CD8-positive, alpha-beta memory T cell (primary cell): ENCODE results near the gene CD68. TPM values are rescaled to one million over a fixed set of nuclear protein-coding genes. Genes with fewer than 3 reads are reported as not detected.

Source experiments
- CTCF ChIA-PET: fragments of 350-600 bp; sonication (Branson Sonifier 250); formaldehyde crosslinking; loops from one replicate; lab custom pipeline; 2021; ENCODE audit warnings: antibody characterized with exemption; lab: Charles Lee
- POLR2A ChIA-PET: fragments of 350-600 bp; sonication (Branson Sonifier 250); formaldehyde crosslinking; loops from one replicate; lab custom pipeline; 2021; ENCODE audit warnings: antibody characterized with exemption; lab: Charles Lee
- DNase-seq, 5 donors: peaks; one replicate each; pipeline versions ENCODE4 v3.0.0 to v3.0.0-alpha.2; 2020 to 2022; ENCODE audit warnings: mixed read lengths in 1 of 5
- H3K27ac ChIP-seq: one replicate; pipeline ENCODE4 v1.7.0; 2013; ENCODE audit warnings: low read depth, mild to moderate bottlenecking, low read length, moderate library complexity
- H3K27me3 ChIP-seq: 2 replicates; pipeline ENCODE4 v1.7.0; 2013; ENCODE audit warnings: low read length, mild to moderate bottlenecking; ENCODE audit not compliant: insufficient read depth, poor library complexity, severe bottlenecking
- H3K36me3 ChIP-seq: 2 replicates; pipeline ENCODE4 v1.7.0; 2013; ENCODE audit warnings: mild to moderate bottlenecking, low read length, moderate library complexity; ENCODE audit not compliant: insufficient read depth
- H3K4me1 ChIP-seq: 2 replicates; pipeline ENCODE4 v1.7.0; 2013; ENCODE audit warnings: mild to moderate bottlenecking, low read length, moderate library complexity; ENCODE audit not compliant: insufficient read depth
- H3K4me3 ChIP-seq: 2 replicates; pipeline ENCODE4 v1.7.0; 2013; ENCODE audit warnings: mild to moderate bottlenecking, low read length
- H3K9me3 ChIP-seq: 2 replicates; pipeline ENCODE4 v1.7.0; 2013; ENCODE audit warnings: mild to moderate bottlenecking, low read length
- H3K27ac Mint-ChIP-seq, 8 donors: one replicate each; pipeline ENCODE4 v1.8.0; 2020 to 2021; ENCODE audit warnings: mixed read lengths in 8 of 8, mild to moderate bottlenecking in 6 of 8, inconsistent platforms in 3 of 8, moderate library complexity in 3 of 8
- H3K27me3 Mint-ChIP-seq, 2 donors: one replicate each; pipeline ENCODE4 v1.8.0; 2020 to 2021; ENCODE audit warnings: mixed read lengths in 2 of 2, mild to moderate bottlenecking in 1 of 2, moderate library complexity in 1 of 2
- H3K36me3 Mint-ChIP-seq, 3 donors: one replicate each; pipeline ENCODE4 v1.8.0; 2020 to 2021; ENCODE audit warnings: mixed read lengths in 3 of 3, inconsistent platforms in 1 of 3, mild to moderate bottlenecking in 1 of 3
- H3K4me1 Mint-ChIP-seq, 3 donors: one replicate each; pipeline ENCODE4 v1.8.0; 2020 to 2021; ENCODE audit warnings: mixed read lengths in 3 of 3, inconsistent platforms in 1 of 3, mild to moderate bottlenecking in 1 of 3
- H3K4me3 Mint-ChIP-seq, 7 donors: one replicate each; pipeline ENCODE4 v1.8.0; 2020 to 2021; ENCODE audit warnings: mixed read lengths in 7 of 7, mild to moderate bottlenecking in 6 of 7, moderate library complexity in 4 of 7, inconsistent platforms in 2 of 7
- H3K9me3 Mint-ChIP-seq, 5 donors: one replicate each; pipeline ENCODE4 v1.8.0; 2020 to 2022; ENCODE audit warnings: mixed read lengths in 5 of 5, mild to moderate bottlenecking in 3 of 5, moderate library complexity in 2 of 5, inconsistent platforms in 1 of 5
- polyA plus RNA-seq: library from polyadenylated mRNA; unstranded; fragments of 300-500 nt; fragmentation: Illumina TruSeq; gene quantifications from one replicate; pipeline ENCODE4 v1.2.3, GENCODE V29; 2021
- total RNA-seq, 2 experiments: library from RNA; stranded (reverse); gene quantifications; one replicate each; pipeline ENCODE4 v1.2.3, GENCODE V29; 2021

CD68 gene
- total and polyA plus RNA-seq, 3 experiments from 2014 or later = 1.2 to 12.7 (median 11.1) TPM

- Histone ChIP-seq H3K27me3 (no peaks in the 10 kb centered on the region), H3K4me1 (peaks cover 42% of the 10 kb centered on the region), H3K9me3 (no peaks in the 10 kb centered on the region), H3K4me3 (peak overlapping the region; percentile 98), H3K36me3 (peaks cover 20% of the 10 kb centered on the region), H3K27ac (peak overlapping the region; percentile 98)
- H3K27ac Mint-ChIP-seq = peak overlapping the region; percentile 12 to 100 (median 60)
- peaks cover 0 to 36% (median 6%) of the 10 kb centered on the region in 3 donors for H3K36me3 Mint-ChIP-seq
- ChIA-PET POLR2A (interaction anchor here (0.7 to 3.4 kb wide), 8 partner anchors 8 to 617 kb away, joined by 3 to 70 read pairs (median 10); partner anchors contain the start of genes ACAP1, ATP1B2, FXR2 and TMEM102), CTCF (interaction anchor here (1.2 to 3.8 kb wide), 6 partner anchors 8 to 147 kb away, joined by 3 to 33 read pairs (median 13); partner anchors contain the start of genes SENP3, TMEM102, TP53 and WRAP53)
- peak overlapping the region; percentile 56 to 100 (median 99) for H3K4me3 Mint-ChIP-seq
- no peaks in the 10 kb centered on the region for H3K9me3 Mint-ChIP-seq
- peaks cover 0 to 4% of the 10 kb centered on the region in 2 donors for H3K27me3 Mint-ChIP-seq
- DNase-seq = no peak
- H3K4me1 Mint-ChIP-seq = peaks cover 58 to 68% (median 61%) of the 10 kb centered on the region in 3 donors
These were observed 3.2 kb downstream of the CD68 start for GRCh38 chr17:7582396-7583252.

- peaks cover 15% of the 10 kb centered on the region for H3K36me3 ChIP-seq
- H3K27ac ChIP-seq = peak within 1 kb of the TSS; percentile 98
- Mint-ChIP-seq H3K9me3 (no peaks in the 10 kb centered on the region), H3K27me3 (peaks cover 0 to 4% of the 10 kb centered on the region in 2 donors), H3K4me1 (peaks cover 50 to 60% (median 52%) of the 10 kb centered on the region in 3 donors), H3K36me3 (peaks cover 0 to 35% (median 1%) of the 10 kb centered on the region in 3 donors), H3K4me3 (peak within 1 kb of the TSS; percentile 99 to 100 (median 99)), H3K27ac (peak within 1 kb of the TSS; percentile 99 to 100 (median 100))
- DNase-seq = peak; percentile 90 to 97 (median 96)
- H3K4me3 ChIP-seq = peak within 1 kb of the TSS; percentile 98
- CTCF ChIA-PET = interaction anchor here (1.1 to 3.8 kb wide), 11 partner anchors 9 to 278 kb away, joined by 3 to 33 read pairs (median 12); partner anchors contain the start of genes FXR2, SENP3, TMEM102 and TMEM95
- H3K9me3 ChIP-seq = no peaks in the 10 kb centered on the region
- H3K4me1 ChIP-seq = peaks cover 40% of the 10 kb centered on the region
- H3K27me3 ChIP-seq = no peaks in the 10 kb centered on the region
- POLR2A ChIA-PET = interaction anchor here (0.7 to 3.4 kb wide), 16 partner anchors 9 to 616 kb away, joined by 3 to 70 read pairs (median 5); partner anchors contain the start of genes ACAP1, ATP1B2, FXR2 and POLR2A
These were observed 4.0 kb downstream of the CD68 start, which contains the start of gene MPDU1 for GRCh38 chr17:7583253-7584109. Gene MPDU1 (plus strand): TSS chr17:7583852. CDS start chr17:7583863, 11 bp downstream.

GRCh38 chr17:7586673-7587419 is 7.4 kb downstream of the CD68 start:
- Histone ChIP-seq H3K27ac (no peak overlapping the region), H3K27me3 (no peaks in the 10 kb centered on the region), H3K4me1 (peaks cover 23% of the 10 kb centered on the region), H3K9me3 (no peaks in the 10 kb centered on the region), H3K4me3 (no peak overlapping the region), H3K36me3 (peaks cover 9% of the 10 kb centered on the region)
- H3K4me3 Mint-ChIP-seq = peak overlapping the region in 1 of 7 donors; percentile 71
- ChIA-PET POLR2A (no interaction called here), CTCF (interaction anchor here (1.2 kb wide), 1 partner anchor 101 kb away, joined by 3 read pairs; no protein-coding TSS in a partner anchor)
- H3K4me1 Mint-ChIP-seq = peaks cover 26 to 33% (median 31%) of the 10 kb centered on the region in 3 donors
- H3K27ac Mint-ChIP-seq = peak overlapping the region in 5 of 8 donors; percentile 23 to 66 (median 54)
- no peaks in the 10 kb centered on the region for H3K27me3 Mint-ChIP-seq
- peaks cover 0 to 41% (median 3%) of the 10 kb centered on the region in 3 donors for H3K36me3 Mint-ChIP-seq
- no peaks in the 10 kb centered on the region for H3K9me3 Mint-ChIP-seq
- DNase-seq = no peak

GRCh38 chr17:7587420-7588151 is 8.1 kb downstream of the CD68 start:
- ChIA-PET POLR2A (no interaction called here), CTCF (interaction anchor here (1.2 kb wide), 1 partner anchor 100 kb away, joined by 3 read pairs; no protein-coding TSS in a partner anchor)
- H3K4me3 ChIP-seq = no peak overlapping the region
- peaks cover 16% of the 10 kb centered on the region for H3K36me3 ChIP-seq
- Mint-ChIP-seq H3K4me3 (peak overlapping the region in 1 of 7 donors; percentile 71), H3K27ac (peak overlapping the region in 5 of 8 donors; percentile 20 to 63 (median 50)), H3K36me3 (peaks cover 0 to 48% (median 3%) of the 10 kb centered on the region in 3 donors), H3K27me3 (no peaks in the 10 kb centered on the region), H3K9me3 (no peaks in the 10 kb centered on the region), H3K4me1 (peaks cover 20 to 26% (median 24%) of the 10 kb centered on the region in 3 donors)
- H3K4me1 ChIP-seq = peaks cover 20% of the 10 kb centered on the region
- H3K27me3 ChIP-seq = no peaks in the 10 kb centered on the region
- peak overlapping the region; percentile 2 for H3K27ac ChIP-seq
- no peaks in the 10 kb centered on the region for H3K9me3 ChIP-seq
- DNase-seq = no peak

- peaks cover 11% of the 10 kb centered on the region for H3K4me1 ChIP-seq
- H3K36me3 ChIP-seq = peaks cover 26% of the 10 kb centered on the region
- ChIA-PET POLR2A (interaction anchor here (0.6 to 1.7 kb wide), 4 partner anchors 15 to 543 kb away, joined by 3 to 12 read pairs (median 6); partner anchors contain the start of genes SENP3, TP53 and WRAP53), CTCF (interaction anchor here (0.8 to 2.9 kb wide), 21 partner anchors 9 to 235 kb away, joined by 3 to 18 read pairs (median 5); partner anchors contain the start of genes CD68, FXR2, SAT2 and TMEM102)
- no peak overlapping the region for H3K4me3 ChIP-seq
- Mint-ChIP-seq H3K27me3 (no peaks in the 10 kb centered on the region), H3K27ac (peak overlapping the region in 1 of 8 donors; percentile 44), H3K4me3 (no peak overlapping the region), H3K4me1 (peaks cover 14 to 20% (median 19%) of the 10 kb centered on the region in 3 donors), H3K36me3 (peaks cover 7 to 54% (median 10%) of the 10 kb centered on the region in 3 donors), H3K9me3 (no peaks in the 10 kb centered on the region)
- no peak for DNase-seq
- H3K27ac ChIP-seq = peak overlapping the region; percentile 2
- H3K9me3 ChIP-seq = no peaks in the 10 kb centered on the region
- no peaks in the 10 kb centered on the region for H3K27me3 ChIP-seq
These were observed 9.2 kb downstream of the CD68 start for GRCh38 chr17:7588553-7589203.
